PC-9 (cell line): ENCODE results near the gene PTPRA. TPM values are rescaled to one million over a fixed set of nuclear protein-coding genes. Genes with fewer than 3 reads are reported as not detected.

ENCODE experiments used
- BruUV-seq: library from RNA; stranded (reverse); fragments of 400-500 nt; replicated peaks from 2 replicates; lab custom pipeline; 2021; lab: Mats Ljungman, UMichigan
- CTCF ChIA-PET: fragments of 300-600 bp; sonication (Branson Sonifier 250); formaldehyde crosslinking; loops from one replicate; lab custom pipeline; 2022; ENCODE audit warnings: antibody characterized with exemption; lab: Charles Lee
- POLR2A ChIA-PET: fragments of 300-600 bp; sonication (Branson Sonifier 250); formaldehyde crosslinking; loops from one replicate; lab custom pipeline; 2022; ENCODE audit warnings: antibody characterized with exemption; ENCODE audit not compliant: unreplicated experiment; lab: Charles Lee
- DNase-seq, 2 experiments: peaks; one replicate each; pipeline versions ENCODE4 v3.0.0 to v3.0.0-alpha.2; 2015 to 2022; ENCODE audit warnings: mixed read lengths in 1 of 2
- H2AFZ ChIP-seq: fragments of 200-600 bp; sonication (generic); 2 replicates; pipeline ENCODE4 v1.8.1; 2017; ENCODE audit warnings: antibody characterized with exemption
- H3F3A ChIP-seq: fragments of 200-600 bp; sonication (generic); 2 replicates; pipeline ENCODE4 v1.8.1; 2017; ENCODE audit warnings: antibody characterized with exemption, mild to moderate bottlenecking, low read depth; ENCODE audit not compliant: insufficient read depth
- H3K27ac ChIP-seq: fragments of 200-600 bp; sonication (generic); 2 replicates; pipeline ENCODE4 v1.6.1; 2016; ENCODE audit warnings: mixed run types
- H3K27me3 ChIP-seq: fragments of 200-600 bp; sonication (generic); 2 replicates; pipeline ENCODE4 v1.6.1; 2016; ENCODE audit warnings: low read depth, mixed run types; ENCODE audit not compliant: insufficient read depth
- H3K36me3 ChIP-seq: fragments of 200-600 bp; sonication (generic); 2 replicates; pipeline ENCODE4 v1.6.1; 2016; ENCODE audit warnings: low read depth, mixed run types
- H3K4me1 ChIP-seq: fragments of 200-600 bp; sonication (generic); replicated peaks from 2 replicates; pipeline ENCODE4 v1.6.1; 2016; ENCODE audit warnings: mixed run types; ENCODE audit not compliant: insufficient read depth
- H3K4me2 ChIP-seq: fragments of 200-600 bp; sonication (generic); 2 replicates; pipeline ENCODE4 v1.6.1; 2017; ENCODE audit warnings: mixed run types
- H3K4me3 ChIP-seq: fragments of 200-600 bp; sonication (generic); 2 replicates; pipeline ENCODE4 v1.6.1; 2016; ENCODE audit warnings: mixed run types
- H3K79me2 ChIP-seq: fragments of 200-600 bp; sonication (generic); 2 replicates; pipeline ENCODE4 v1.6.1; 2017; ENCODE audit warnings: low read depth, mixed run types
- H3K9me2 ChIP-seq: fragments of 200-600 bp; sonication (generic); 2 replicates; pipeline ENCODE4 v1.8.1; 2017; ENCODE audit warnings: mild to moderate bottlenecking; ENCODE audit not compliant: insufficient read depth
- H3K9me3 ChIP-seq: fragments of 200-600 bp; sonication (generic); 2 replicates; pipeline ENCODE4 v1.8.1; 2016; ENCODE audit warnings: low read depth; ENCODE audit not compliant: insufficient read depth
- H4K20me1 ChIP-seq: fragments of 200-600 bp; sonication (generic); 2 replicates; pipeline ENCODE4 v1.8.1; 2017; ENCODE audit not compliant: insufficient read depth
- CTCF ChIP-seq: fragments of 200-600 bp; sonication (generic); conservative IDR thresholded peaks from 2 replicates; pipeline ENCODE4 v1.6.1; 2017; ENCODE audit warnings: mixed run types, antibody characterized with exemption, mild to moderate bottlenecking, moderate library complexity
- EZH2 ChIP-seq: fragments of 200-600 bp; sonication (generic); IDR thresholded peaks from 2 replicates; pipeline ENCODE4 v1.8.0; 2017; ENCODE audit warnings: antibody characterized with exemption, low read depth
- intact Hi-C: fragments of 100-400 bp; cut with micrococcal nuclease; formaldehyde crosslinking; loops from one replicate; pipeline ENCODE4 v1.10.0; 2022; ENCODE audit not compliant: unreplicated experiment
- total RNA-seq: library from RNA; stranded (reverse); gene quantifications from 2 replicates; pipeline ENCODE4 v1.2.3, GENCODE V29; 2021

Gene PTPRA
- total RNA-seq, 1 experiment from 2014 or later: 48.8 TPM

- intact Hi-C loops: loop anchor here (2.0 to 5.0 kb wide), 2 partner anchors 71 to 478 kb away; no protein-coding TSS in a partner anchor
- no peaks in the 10 kb centered on the region for H3F3A ChIP-seq
- BruUV-seq: no TSS peak
- no peak overlapping the region for H3K27ac ChIP-seq
- no peak for TF ChIP-seq EZH2
- TF ChIP-seq CTCF: no peak
- no peaks in the 10 kb centered on the region for H4K20me1 ChIP-seq
- no peaks in the 10 kb centered on the region for H3K9me3 ChIP-seq
- no peak for DNase-seq
- H2AFZ ChIP-seq: peak overlapping the region; percentile 100; the same call in 1 of the 2 replicates
- peaks cover 14% of the 10 kb centered on the region for H3K4me1 ChIP-seq
- H3K27me3 ChIP-seq: no peaks in the 10 kb centered on the region
- no peaks in the 10 kb centered on the region for H3K9me2 ChIP-seq
- peak overlapping the region; percentile 100 for H3K4me3 ChIP-seq
- H3K79me2 ChIP-seq: peaks cover 16% of the 10 kb centered on the region
- CTCF ChIA-PET: no interaction called here
- POLR2A ChIA-PET: no interaction called here
- no peaks in the 10 kb centered on the region for H3K36me3 ChIP-seq
- H3K4me2 ChIP-seq: peak overlapping the region; percentile 92
Measured at GRCh38 chr20:2839732-2840137, 33.5 kb upstream of the PTPRA start.

GRCh38 chr20:2840138-2840966, 32.9 kb upstream of the PTPRA start, which contains the start of the genes PCED1A and VPS16:
PCED1A (minus strand) TSS chr20:2840655; CDS start chr20:2839912, 743 bp downstream.
VPS16 (plus strand) TSS chr20:2840745; CDS start chr20:2840775, 30 bp downstream.
- H3K79me2 ChIP-seq: peaks cover 16% of the 10 kb centered on the region
- POLR2A ChIA-PET: no interaction called here
- peak; percentile 67 to 86 for DNase-seq
- no peaks in the 10 kb centered on the region for H3K9me3 ChIP-seq
- BruUV-seq: no TSS peak
- peak within 1 kb of the TSS; percentile 51; the same call in 1 of the 2 replicates for H3K27ac ChIP-seq
- H3K4me3 ChIP-seq: peak within 1 kb of the TSS; percentile 100
- H3K4me1 ChIP-seq: peaks cover 14% of the 10 kb centered on the region
- no peak for TF ChIP-seq CTCF
- no peak for TF ChIP-seq EZH2
- CTCF ChIA-PET: no interaction called here
- H3K27me3 ChIP-seq: no peaks in the 10 kb centered on the region
- no peaks in the 10 kb centered on the region for H3K36me3 ChIP-seq
- H2AFZ ChIP-seq: peak within 1 kb of the TSS; percentile 100
- H3K4me2 ChIP-seq: peak within 1 kb of the TSS; percentile 92
- intact Hi-C loops: loop anchor here (2.0 to 5.0 kb wide), 2 partner anchors 72 to 477 kb away; no protein-coding TSS in a partner anchor
- H3F3A ChIP-seq: no peaks in the 10 kb centered on the region
- no peaks in the 10 kb centered on the region for H4K20me1 ChIP-seq
- no peaks in the 10 kb centered on the region for H3K9me2 ChIP-seq

- ChIA-PET CTCF (no interaction called here), POLR2A (no interaction called here)
- Histone ChIP-seq H3K79me2 (peaks cover 16% of the 10 kb centered on the region), H4K20me1 (no peaks in the 10 kb centered on the region), H3K9me2 (no peaks in the 10 kb centered on the region), H3K27me3 (no peaks in the 10 kb centered on the region), H3K4me3 (peak overlapping the region; percentile 100), H3K4me1 (peaks cover 14% of the 10 kb centered on the region), H3K27ac (no peak overlapping the region), H3K4me2 (peak overlapping the region; percentile 73), H2AFZ (peak overlapping the region; percentile 100), H3K36me3 (no peaks in the 10 kb centered on the region), H3F3A (no peaks in the 10 kb centered on the region), H3K9me3 (no peaks in the 10 kb centered on the region)
- no peak for TF ChIP-seq EZH2
- peak in 1 of 2 experiments; percentile 63 for DNase-seq
- intact Hi-C loops: loop anchor here (2.0 to 5.0 kb wide), 2 partner anchors 72 to 476 kb away; no protein-coding TSS in a partner anchor
- TSS peak; percentile 71 for BruUV-seq
Measured at GRCh38 chr20:2840967-2841531, 32.2 kb upstream of the PTPRA start.
